H9 (cell line): ENCODE data around the gene CDX2. TPM values are rescaled to one million over a fixed set of nuclear protein-coding genes. Genes with fewer than 3 reads are reported as not detected.

Source experiments
- DNase-seq: peaks from one replicate; pipeline ENCODE4 v3.0.0-alpha.2; 2017
- H2AFZ ChIP-seq: one replicate; pipeline ENCODE4 v1.6.1; 2013; ENCODE audit warnings: mild to moderate bottlenecking, low read length, control low read depth, moderate library complexity
- H2AK5ac ChIP-seq: 2 replicates; pipeline ENCODE4 v1.6.1; 2013; ENCODE audit warnings: low read length, control low read depth, mixed read lengths; ENCODE audit not compliant: insufficient read length
- H2BK120ac ChIP-seq: one replicate; pipeline ENCODE4 v1.6.1; 2013; ENCODE audit warnings: low read depth, mild to moderate bottlenecking, low read length, control low read depth, inconsistent platforms; ENCODE audit not compliant: poor library complexity, severe bottlenecking
- H2BK12ac ChIP-seq: 2 replicates; pipeline ENCODE4 v1.6.1; 2013; ENCODE audit warnings: low read length, control low read depth, mixed read lengths, low read depth; ENCODE audit not compliant: insufficient read length
- H2BK15ac ChIP-seq: 2 replicates; pipeline ENCODE4 v1.6.1; 2013; ENCODE audit warnings: low read depth, low read length, control low read depth
- H2BK20ac ChIP-seq: one replicate; pipeline ENCODE4 v1.6.1; 2013; ENCODE audit warnings: low read depth, mild to moderate bottlenecking, low read length, control low read depth, inconsistent platforms; ENCODE audit not compliant: poor library complexity, severe bottlenecking
- H2BK5ac ChIP-seq: 2 replicates; pipeline ENCODE4 v1.6.1; 2013; ENCODE audit warnings: low read length, control low read depth, mixed read lengths; ENCODE audit not compliant: insufficient read length
- H3K14ac ChIP-seq: 2 replicates; pipeline ENCODE4 v1.6.1; 2013; ENCODE audit warnings: low read length, control low read depth; ENCODE audit not compliant: insufficient read depth
- H3K18ac ChIP-seq: 2 replicates; pipeline ENCODE4 v1.6.1; 2013; ENCODE audit warnings: low read depth, mild to moderate bottlenecking, mixed read lengths, low read length, control low read depth; ENCODE audit not compliant: insufficient read length
- H3K23ac ChIP-seq: 2 replicates; pipeline ENCODE4 v1.6.1; 2013; ENCODE audit warnings: low read length, control low read depth, mixed read lengths, low read depth; ENCODE audit not compliant: insufficient read length
- H3K23me2 ChIP-seq: 2 replicates; pipeline ENCODE4 v1.6.1; 2013; ENCODE audit warnings: low read depth, mild to moderate bottlenecking, mixed read lengths, low read length, control low read depth; ENCODE audit not compliant: insufficient read length, poor library complexity, severe bottlenecking
- H3K27ac ChIP-seq: 2 replicates; pipeline ENCODE4 v1.5.1; 2013; ENCODE audit warnings: low read length, control low read depth, mixed read lengths, low read depth; ENCODE audit not compliant: insufficient read length
- H3K27me3 ChIP-seq: 2 replicates; pipeline ENCODE4 v1.6.1; 2013; ENCODE audit warnings: low read length, control low read depth, inconsistent platforms; ENCODE audit not compliant: insufficient read depth
- H3K4ac ChIP-seq: 2 replicates; pipeline ENCODE4 v1.6.1; 2013; ENCODE audit warnings: low read depth, mild to moderate bottlenecking, control low read depth, inconsistent platforms, low read length, moderate library complexity
- H3K4me1 ChIP-seq: 2 replicates; pipeline ENCODE4 v1.6.1; 2013; ENCODE audit warnings: low read length, control low read depth, inconsistent platforms; ENCODE audit not compliant: insufficient read depth
- H3K4me2 ChIP-seq: 2 replicates; pipeline ENCODE4 v1.6.1; 2013; ENCODE audit warnings: low read length, control low read depth, mixed read lengths; ENCODE audit not compliant: insufficient read length, insufficient read depth
- H3K56ac ChIP-seq: 2 replicates; pipeline ENCODE4 v1.6.1; 2013; ENCODE audit warnings: low read depth, mild to moderate bottlenecking, mixed read lengths, low read length, control low read depth; ENCODE audit not compliant: insufficient read length
- H3K79me1 ChIP-seq: 2 replicates; pipeline ENCODE4 v1.6.1; 2013; ENCODE audit warnings: low read depth, mild to moderate bottlenecking, moderate library complexity, low read length, control low read depth, inconsistent platforms; ENCODE audit not compliant: insufficient read depth, poor library complexity, severe bottlenecking
- H3K79me2 ChIP-seq: 2 replicates; pipeline ENCODE4 v1.6.1; 2013; ENCODE audit warnings: low read length, control low read depth, inconsistent platforms; ENCODE audit not compliant: insufficient read depth
- H3K9ac ChIP-seq: 2 replicates; pipeline ENCODE4 v1.6.1; 2013; ENCODE audit warnings: low read length, control low read depth, mixed read lengths; ENCODE audit not compliant: insufficient read length; ENCODE audit errors: extremely low read depth
- H3K9me3 ChIP-seq: one replicate; pipeline ENCODE4 v1.6.1; 2013; ENCODE audit warnings: low read depth, low read length, inconsistent platforms; ENCODE audit not compliant: control insufficient read depth
- H3T11ph ChIP-seq: one replicate; pipeline ENCODE4 v1.6.1; 2013; ENCODE audit warnings: mild to moderate bottlenecking, low read length, control low read depth, inconsistent platforms
- H4K20me1 ChIP-seq: one replicate; pipeline ENCODE4 v1.6.1; 2013; ENCODE audit not compliant: control insufficient read depth, insufficient read length, insufficient read depth
- H4K5ac ChIP-seq: 2 replicates; pipeline ENCODE4 v1.6.1; 2013; ENCODE audit warnings: low read depth, mild to moderate bottlenecking, mixed read lengths, low read length, control low read depth; ENCODE audit not compliant: insufficient read length
- H4K8ac ChIP-seq: replicated peaks from 2 replicates; pipeline ENCODE4 v1.6.1; 2013; ENCODE audit warnings: low read length, control low read depth, mixed read lengths, low read depth; ENCODE audit not compliant: insufficient read length
- H4K91ac ChIP-seq: 2 replicates; pipeline ENCODE4 v1.6.1; 2013; ENCODE audit warnings: low read depth, mild to moderate bottlenecking, moderate library complexity, mixed read lengths, low read length, control low read depth; ENCODE audit not compliant: insufficient read length
- H3K27ac Mint-ChIP-seq, 3 experiments: 2 replicates in 2 of 3; 3 replicates in 1 of 3; pipeline ENCODE4 v1.8.0; 2020 to 2021; ENCODE audit warnings: mixed read lengths in 3 of 3, mild to moderate bottlenecking in 1 of 3, moderate library complexity in 1 of 3
- H3K27me3 Mint-ChIP-seq: 2 replicates; pipeline ENCODE4 v1.8.0; 2021; ENCODE audit warnings: low read depth, mild to moderate bottlenecking, moderate library complexity, mixed read lengths
- H3K36me3 Mint-ChIP-seq, 3 experiments: 2 replicates in 2 of 3; 3 replicates in 1 of 3; pipeline ENCODE4 v1.8.0; 2020 to 2021; ENCODE audit warnings: low read depth in 3 of 3, mixed read lengths in 3 of 3; ENCODE audit not compliant: insufficient read depth in 1 of 3
- H3K4me1 Mint-ChIP-seq, 2 experiments: 2 replicates each; pipeline ENCODE4 v1.8.0; 2020; ENCODE audit warnings: mixed read lengths in 2 of 2
- H3K4me3 Mint-ChIP-seq, 2 experiments: 2 replicates in 1 of 2; 3 replicates in 1 of 2; pipeline ENCODE4 v1.8.0; 2020 to 2021; ENCODE audit warnings: mild to moderate bottlenecking in 2 of 2, mixed read lengths in 2 of 2, moderate library complexity in 1 of 2
- H3K9me3 Mint-ChIP-seq, 2 experiments: 2 replicates in 1 of 2; 3 replicates in 1 of 2; pipeline ENCODE4 v1.8.0; 2020; ENCODE audit warnings: mild to moderate bottlenecking in 2 of 2, mixed read lengths in 2 of 2, moderate library complexity in 1 of 2
- WGBS: extraction: QIAGEN DNeasy Blood & Tissue Kit; methylation state at CpG from one replicate; pipeline ENCODE4 v1.1.7; 2013; ENCODE audit warnings: missing lambda C conversion rate, low lambda C conversion rate, mixed read lengths; ENCODE audit not compliant: insufficient read length; ENCODE audit errors: extremely low coverage; 5-methylcytosine and 5-hydroxymethylcytosine counted together
- total RNA-seq: library from RNA; stranded (reverse); gene quantifications from 2 replicates; pipeline ENCODE4 v1.2.1, GENCODE V29; 2021
- TF ChIP-seq, protein P1 (sequence below): fragments of 200-600 bp; sonication (generic); conservative IDR thresholded peaks from 3 replicates; pipeline ENCODE4 v1.8.0; 2021; ENCODE audit warnings: antibody characterized with exemption, mild to moderate bottlenecking

CDX2 gene
- total RNA-seq, 1 experiment from 2014 or later = not detected

GRCh38 chr13:27979001-27979643 is 10.0 kb upstream of the CDX2 start:
- H3K36me3 Mint-ChIP-seq = peaks cover 0 to 2% (median 0%) of the 10 kb centered on the region in 3 experiments; a peak in 2 of 7 replicates
- no CpG with 5 or more reads among the region's 15 CpGs for WGBS
- Histone ChIP-seq H3K79me2 (no peaks in the 10 kb centered on the region), H3K79me1 (no peaks in the 10 kb centered on the region), H2AK5ac (no peak overlapping the region), H3K23ac (no peak overlapping the region), H2BK120ac (no peak overlapping the region), H2AFZ (no peak overlapping the region), H3K18ac (no peak overlapping the region), H3K14ac (no peak overlapping the region), H3K27ac (no peak overlapping the region), H4K8ac (no peak overlapping the region), H2BK20ac (no peak overlapping the region), H3K9me3 (no peaks in the 10 kb centered on the region), H3T11ph (no peak overlapping the region), H3K56ac (no peak overlapping the region), H3K23me2 (no peaks in the 10 kb centered on the region), H4K20me1 (peaks cover 2% of the 10 kb centered on the region), H3K9ac (no peak overlapping the region), H2BK12ac (no peak overlapping the region), H3K4me1 (no peaks in the 10 kb centered on the region), H2BK5ac (no peak overlapping the region), H3K4me2 (peak overlapping the region; percentile 38), H3K27me3 (peaks cover 98% of the 10 kb centered on the region), H3K4ac (no peak overlapping the region), H4K5ac (no peak overlapping the region), H2BK15ac (no peak overlapping the region), H4K91ac (no peak overlapping the region)
- no peak overlapping the region for H3K27ac Mint-ChIP-seq
- TF ChIP-seq, protein P1, sequence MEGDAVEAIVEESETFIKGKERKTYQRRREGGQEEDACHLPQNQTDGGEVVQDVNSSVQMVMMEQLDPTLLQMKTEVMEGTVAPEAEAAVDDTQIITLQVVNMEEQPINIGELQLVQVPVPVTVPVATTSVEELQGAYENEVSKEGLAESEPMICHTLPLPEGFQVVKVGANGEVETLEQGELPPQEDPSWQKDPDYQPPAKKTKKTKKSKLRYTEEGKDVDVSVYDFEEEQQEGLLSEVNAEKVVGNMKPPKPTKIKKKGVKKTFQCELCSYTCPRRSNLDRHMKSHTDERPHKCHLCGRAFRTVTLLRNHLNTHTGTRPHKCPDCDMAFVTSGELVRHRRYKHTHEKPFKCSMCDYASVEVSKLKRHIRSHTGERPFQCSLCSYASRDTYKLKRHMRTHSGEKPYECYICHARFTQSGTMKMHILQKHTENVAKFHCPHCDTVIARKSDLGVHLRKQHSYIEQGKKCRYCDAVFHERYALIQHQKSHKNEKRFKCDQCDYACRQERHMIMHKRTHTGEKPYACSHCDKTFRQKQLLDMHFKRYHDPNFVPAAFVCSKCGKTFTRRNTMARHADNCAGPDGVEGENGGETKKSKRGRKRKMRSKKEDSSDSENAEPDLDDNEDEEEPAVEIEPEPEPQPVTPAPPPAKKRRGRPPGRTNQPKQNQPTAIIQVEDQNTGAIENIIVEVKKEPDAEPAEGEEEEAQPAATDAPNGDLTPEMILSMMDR = no peak
- peaks cover 100% of the 10 kb centered on the region for H3K27me3 Mint-ChIP-seq
- peaks cover 10 to 22% of the 10 kb centered on the region in 2 experiments for H3K4me1 Mint-ChIP-seq
- DNase-seq = no peak
- peak overlapping the region in 1 of 2 experiments; percentile 74; a peak in 2 of 5 replicates for H3K4me3 Mint-ChIP-seq
- peaks cover 5 to 20% of the 10 kb centered on the region in 2 experiments for H3K9me3 Mint-ChIP-seq
